Measurements from ENCODE around the gene TP73. TPM values are rescaled to one million over a fixed set of nuclear protein-coding genes. Genes with fewer than 3 reads are reported as not detected.
"Not testable (repeated sequence)": the region's sequence is repeated elsewhere in the genome, so short reads cannot be mapped to it uniquely, and the experiment has no call there.

Gene TP73
- total RNA-seq, 1 donor from 2014 or later = 3.6 TPM

DNA sequence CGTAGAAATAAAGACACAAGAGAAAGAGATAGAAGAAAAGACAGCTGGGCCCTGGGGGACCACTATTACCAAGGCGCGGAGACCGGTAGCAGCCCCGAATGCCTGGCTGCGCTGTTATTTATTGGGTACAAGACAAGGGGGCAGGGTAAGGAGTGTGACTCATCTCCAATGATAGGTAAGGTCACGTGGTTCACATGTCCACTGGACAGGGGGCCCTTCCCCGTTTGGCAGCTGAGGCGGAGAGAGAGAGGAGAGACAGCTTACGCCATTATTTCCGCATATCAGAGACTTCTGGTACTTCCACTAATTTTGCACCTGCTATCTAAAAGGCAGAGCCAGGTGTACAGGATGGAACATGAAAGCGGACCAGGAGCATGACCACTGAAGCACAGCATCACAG lies 31.6 kb upstream of the TP73 start:
- no peak for DNase-seq
- no peak overlapping the region for H3K27ac ChIP-seq
- no peaks in the 10 kb centered on the region for H3K36me3 ChIP-seq
- intact Hi-C loops (cut with DNase I) = no loop called here
- H3K9me3 ChIP-seq = no peaks in the 10 kb centered on the region
- ATAC-seq = no peak
- no peak overlapping the region for H3K4me3 ChIP-seq
- no peaks in the 10 kb centered on the region for H3K27me3 ChIP-seq (ENCODE audit: low read depth)
- H3K4me1 ChIP-seq = peaks cover 40% of the 10 kb centered on the region
- TF ChIP-seq, protein P1, sequence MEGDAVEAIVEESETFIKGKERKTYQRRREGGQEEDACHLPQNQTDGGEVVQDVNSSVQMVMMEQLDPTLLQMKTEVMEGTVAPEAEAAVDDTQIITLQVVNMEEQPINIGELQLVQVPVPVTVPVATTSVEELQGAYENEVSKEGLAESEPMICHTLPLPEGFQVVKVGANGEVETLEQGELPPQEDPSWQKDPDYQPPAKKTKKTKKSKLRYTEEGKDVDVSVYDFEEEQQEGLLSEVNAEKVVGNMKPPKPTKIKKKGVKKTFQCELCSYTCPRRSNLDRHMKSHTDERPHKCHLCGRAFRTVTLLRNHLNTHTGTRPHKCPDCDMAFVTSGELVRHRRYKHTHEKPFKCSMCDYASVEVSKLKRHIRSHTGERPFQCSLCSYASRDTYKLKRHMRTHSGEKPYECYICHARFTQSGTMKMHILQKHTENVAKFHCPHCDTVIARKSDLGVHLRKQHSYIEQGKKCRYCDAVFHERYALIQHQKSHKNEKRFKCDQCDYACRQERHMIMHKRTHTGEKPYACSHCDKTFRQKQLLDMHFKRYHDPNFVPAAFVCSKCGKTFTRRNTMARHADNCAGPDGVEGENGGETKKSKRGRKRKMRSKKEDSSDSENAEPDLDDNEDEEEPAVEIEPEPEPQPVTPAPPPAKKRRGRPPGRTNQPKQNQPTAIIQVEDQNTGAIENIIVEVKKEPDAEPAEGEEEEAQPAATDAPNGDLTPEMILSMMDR (IDR thresholded peaks at IDR 0.05) = no peak

DNA sequence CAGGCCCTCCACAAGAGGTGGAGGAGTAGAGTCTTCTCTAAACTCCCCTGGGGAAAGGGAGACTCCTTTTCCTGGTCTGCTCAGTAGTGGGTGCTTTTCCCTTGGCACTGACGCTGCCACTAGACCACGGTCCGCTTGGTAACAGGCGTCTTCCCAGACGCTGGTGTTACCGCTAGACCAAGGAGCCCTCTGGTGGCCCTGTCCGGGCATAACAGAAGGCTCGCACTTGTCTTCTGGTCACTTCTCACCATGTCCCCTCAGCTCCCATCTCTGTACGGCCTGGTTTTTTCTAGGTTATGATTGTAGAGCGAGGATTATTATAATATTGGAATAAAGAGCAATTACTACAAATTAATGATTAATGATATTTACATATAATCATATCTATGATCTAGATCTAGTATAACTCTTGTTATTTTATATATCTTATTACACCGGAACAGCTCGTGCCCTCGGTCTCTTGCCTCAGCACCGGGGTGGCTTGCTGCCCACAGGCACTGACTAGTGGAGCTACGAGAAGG lies 31.1 kb upstream of the TP73 start:
- peak; percentile 66 for DNase-seq
- intact Hi-C loops (cut with DNase I); H3K9me3 ChIP-seq; H3K36me3 ChIP-seq; ATAC-seq; H3K4me3 ChIP-seq; H3K27me3 ChIP-seq (ENCODE audit: low read depth); H3K27ac ChIP-seq: not testable (repeated sequence)
- TF ChIP-seq, protein P1 (IDR thresholded peaks at IDR 0.05) = peak; percentile 72
- H3K4me1 ChIP-seq = peaks cover 45% of the 10 kb centered on the region

DNA sequence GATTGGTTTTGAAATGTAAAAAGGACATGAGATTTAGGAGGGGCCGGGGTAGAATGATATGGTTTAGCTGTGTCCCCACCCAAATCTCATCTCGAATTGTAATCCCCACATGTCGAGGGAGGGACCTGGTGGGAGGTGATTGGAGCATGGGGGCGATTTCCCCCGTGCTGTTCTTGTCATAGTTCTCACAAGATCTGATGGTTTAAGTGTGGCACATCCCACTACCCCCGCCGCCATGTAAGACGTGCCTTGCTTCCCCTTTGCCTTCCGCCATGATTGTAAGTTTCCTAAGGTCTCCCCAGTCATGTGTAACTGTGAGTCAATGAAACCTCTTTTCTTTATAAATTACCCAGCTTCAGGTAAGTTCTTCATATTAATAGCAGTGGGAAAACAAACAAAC lies 30.2 kb upstream of the TP73 start:
- intact Hi-C loops (cut with DNase I); H3K27me3 ChIP-seq (ENCODE audit: low read depth); ATAC-seq; H3K4me3 ChIP-seq; H3K27ac ChIP-seq; DNase-seq; H3K9me3 ChIP-seq; H3K36me3 ChIP-seq: not testable (repeated sequence)
- peaks cover 47% of the 10 kb centered on the region for H3K4me1 ChIP-seq

DNA sequence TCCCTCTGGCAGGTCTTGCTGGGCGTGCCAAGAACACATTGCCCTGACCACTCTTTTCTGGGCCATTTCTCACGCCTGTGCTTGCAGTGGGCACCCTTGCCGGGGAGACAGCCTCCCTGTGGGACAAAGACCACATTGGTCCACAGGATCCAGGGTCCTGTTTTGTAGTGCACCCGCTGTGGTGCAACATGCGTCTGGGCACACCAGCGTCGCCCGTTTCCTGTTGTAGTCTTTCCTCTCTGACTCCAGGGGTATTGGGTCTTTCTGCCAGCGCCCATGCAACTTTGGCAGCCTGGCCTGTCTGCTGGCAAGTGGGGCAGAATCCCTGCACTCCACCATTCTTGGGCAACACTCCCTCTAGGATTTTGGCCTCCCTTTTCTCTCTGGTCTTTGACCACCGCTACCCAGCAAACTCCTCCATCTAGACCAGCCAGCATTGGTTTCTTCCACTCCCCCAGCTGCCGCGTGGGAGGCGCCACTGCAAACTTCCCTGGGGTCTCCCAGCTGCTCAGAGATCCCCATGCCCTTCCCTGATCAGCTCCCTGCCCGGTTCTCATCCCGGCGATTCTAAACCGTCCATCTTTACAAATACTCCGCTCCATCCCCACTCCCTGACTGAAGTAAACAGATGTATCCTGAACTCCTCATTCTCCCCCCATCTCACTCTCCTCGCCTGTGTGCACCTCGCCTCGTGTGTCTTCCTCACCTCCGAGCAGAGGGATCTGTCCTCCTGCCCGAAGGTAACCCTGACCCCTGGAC lies 28.7 kb upstream of the TP73 start:
- peaks cover 43% of the 10 kb centered on the region for H3K4me1 ChIP-seq
- intact Hi-C loops (cut with DNase I) = no loop called here
- ATAC-seq = no peak
- H3K27ac ChIP-seq = peak overlapping the region; percentile 88
- no peak for DNase-seq
- H3K36me3 ChIP-seq = peaks cover 23% of the 10 kb centered on the region
- TF ChIP-seq, protein P1 (IDR thresholded peaks at IDR 0.05) = no peak
- H3K4me3 ChIP-seq = peak overlapping the region; percentile 99
- no peaks in the 10 kb centered on the region for H3K9me3 ChIP-seq
- no peaks in the 10 kb centered on the region for H3K27me3 ChIP-seq (ENCODE audit: low read depth)

DNA sequence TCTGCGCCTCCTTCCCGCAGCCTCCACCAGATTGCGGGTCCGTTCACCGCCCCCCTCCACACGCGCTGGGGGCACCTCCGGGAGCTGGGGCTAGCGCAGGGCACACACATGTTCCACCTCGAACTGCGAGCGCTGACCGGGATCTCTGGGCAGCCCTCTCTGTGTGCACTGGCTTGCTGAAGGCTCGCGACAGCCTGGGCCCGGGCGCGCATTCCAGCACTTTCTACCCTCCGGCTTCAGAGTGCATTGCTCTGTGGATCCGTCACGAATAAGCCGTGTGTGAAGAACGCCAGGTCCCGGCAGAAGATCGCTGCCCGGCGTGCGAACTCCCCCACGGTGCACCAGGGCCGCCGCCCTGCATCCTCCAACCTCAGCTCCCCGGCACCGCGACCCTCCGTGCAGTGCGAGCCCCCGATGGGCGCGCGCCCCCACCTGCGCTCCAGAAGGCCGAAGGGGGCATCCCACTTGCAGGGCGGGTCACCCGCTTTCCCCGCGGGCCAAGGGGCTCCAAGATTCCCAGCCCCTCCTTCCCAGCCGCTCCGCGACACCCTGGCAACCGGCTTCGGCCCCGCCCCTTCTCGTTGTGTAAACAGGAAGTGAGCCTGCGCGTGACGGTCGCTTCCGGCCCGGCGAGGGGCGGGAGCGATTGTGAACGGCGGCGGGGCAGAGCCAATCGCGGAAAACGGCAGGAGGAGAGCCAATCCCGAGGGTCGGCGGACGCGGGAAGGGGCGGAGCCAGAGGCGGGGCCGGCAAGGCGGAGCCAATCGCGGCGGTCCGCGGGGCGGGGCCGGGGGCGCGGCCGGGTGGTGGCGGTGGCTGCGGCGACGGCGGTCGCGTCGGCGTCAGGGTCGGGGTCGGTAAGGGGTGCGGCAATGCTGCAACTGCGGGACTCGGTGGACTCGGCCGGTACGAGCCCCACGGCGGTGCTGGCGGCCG lies 27.8 kb upstream of the TP73 start, which contains the start of gene TPRG1L:
TPRG1L (plus strand) TSS at position 816 of the 937 bp plus-strand sequence; CDS start at position 874, 58 bp downstream.
- Histone ChIP-seq H3K4me3 (peak within 1 kb of the TSS; percentile 99), H3K36me3 (peaks cover 32% of the 10 kb centered on the region), H3K4me1 (peaks cover 36% of the 10 kb centered on the region), H3K9me3 (no peaks in the 10 kb centered on the region), H3K27ac (peak within 1 kb of the TSS; percentile 88), H3K27me3 (ENCODE audit: low read depth) (no peaks in the 10 kb centered on the region)
- peak; percentile 99 for ATAC-seq
- intact Hi-C loops (cut with DNase I) = no loop called here
- peak; percentile 99 for DNase-seq
- TF ChIP-seq, protein P1 (IDR thresholded peaks at IDR 0.05) = no peak

Measured in lower lobe of right lung (tissue), 2 donors.